ENCODE data around the gene RAB40A.

GRCh38 chrX:103517246-103517645 is 2.0 kb downstream of the RAB40A start:
- TF ChIP-seq TAF1 (IDR thresholded peaks at IDR 0.05; ENCODE audit: low read depth) = no peak
- no peak for TF ChIP-seq RAD21 (IDR thresholded peaks at IDR 0.05; ENCODE audit: low read depth)
- no peak for TF ChIP-seq EP300 (IDR thresholded peaks at IDR 0.05; ENCODE audit: borderline replicate concordance)
- TF ChIP-seq REST (IDR thresholded peaks at IDR 0.05; ENCODE audit: low read depth) = no peak
- TF ChIP-seq YY1 (IDR thresholded peaks at IDR 0.05; ENCODE audit: low read depth) = no peak
